Central memory CD8-positive, alpha-beta T cell (primary cell): ENCODE measurements around the gene ADCY6.
A peak's percentile ranks its signal among the peaks of the same experiment; 100 is the strongest.

Experiments used
- ATAC-seq: fragments of 150-1000 bp; cut with Tn5 transposase; replicated peaks from 2 replicates; pipeline ENCODE4 v1.10.0; 2022; ENCODE audit warnings: mild to moderate bottlenecking, moderate FRiP score, moderate number of reproducible peaks; ENCODE audit not compliant: poor library complexity, severe bottlenecking; ENCODE audit errors: extremely low read depth
- DNase-seq, 2 donors: peaks; one replicate each; pipeline ENCODE4 v3.0.0; 2021; ENCODE audit warnings: low spot score in 2 of 2
- H3K27ac Mint-ChIP-seq: one replicate; pipeline ENCODE4 v1.8.0; 2022; ENCODE audit warnings: low read depth, mild to moderate bottlenecking, moderate library complexity, mixed read lengths
- H3K27me3 Mint-ChIP-seq: one replicate; pipeline ENCODE4 v1.8.0; 2022; ENCODE audit warnings: mixed read lengths
- H3K36me3 Mint-ChIP-seq: one replicate; pipeline ENCODE4 v1.8.0; 2022; ENCODE audit warnings: mild to moderate bottlenecking, moderate library complexity, mixed read lengths; ENCODE audit not compliant: insufficient read depth
- H3K4me1 Mint-ChIP-seq: one replicate; pipeline ENCODE4 v1.8.0; 2022; ENCODE audit warnings: mixed read lengths
- H3K4me3 Mint-ChIP-seq: one replicate; pipeline ENCODE4 v1.8.0; 2022; ENCODE audit warnings: mild to moderate bottlenecking, moderate library complexity, mixed read lengths
- H3K9me3 Mint-ChIP-seq: one replicate; pipeline ENCODE4 v1.8.0; 2022; ENCODE audit warnings: mixed read lengths

Gene ADCY6

GRCh38 chr12:48811437-48812090 lies 22.7 kb upstream of the ADCY6 start:
- DNase-seq = no peak
- Mint-ChIP-seq H3K27ac (no peak overlapping the region), H3K36me3 (peaks cover 2% of the 10 kb centered on the region), H3K4me3 (no peak overlapping the region), H3K4me1 (peaks cover 35% of the 10 kb centered on the region), H3K27me3 (no peaks in the 10 kb centered on the region), H3K9me3 (no peaks in the 10 kb centered on the region)
- ATAC-seq = no peak

GRCh38 chr12:48810903-48811431 lies 22.1 kb upstream of the ADCY6 start:
- no peak overlapping the region for H3K27ac Mint-ChIP-seq
- peaks cover 29% of the 10 kb centered on the region for H3K4me1 Mint-ChIP-seq
- H3K9me3 Mint-ChIP-seq = no peaks in the 10 kb centered on the region
- ATAC-seq = no peak
- no peak overlapping the region for H3K4me3 Mint-ChIP-seq
- no peak for DNase-seq
- no peaks in the 10 kb centered on the region for H3K27me3 Mint-ChIP-seq
- peaks cover 2% of the 10 kb centered on the region for H3K36me3 Mint-ChIP-seq

GRCh38 chr12:48807981-48808380 lies 19.1 kb upstream of the ADCY6 start:
- peaks cover 5% of the 10 kb centered on the region for H3K4me1 Mint-ChIP-seq
- H3K27me3 Mint-ChIP-seq = no peaks in the 10 kb centered on the region
- ATAC-seq (no peak), DNase-seq (no peak)
- no peak overlapping the region for H3K4me3 Mint-ChIP-seq
- H3K36me3 Mint-ChIP-seq = no peaks in the 10 kb centered on the region
- no peak overlapping the region for H3K27ac Mint-ChIP-seq
- H3K9me3 Mint-ChIP-seq = no peaks in the 10 kb centered on the region

- Mint-ChIP-seq H3K9me3 (no peaks in the 10 kb centered on the region), H3K4me3 (no peak overlapping the region), H3K27me3 (peaks cover 16% of the 10 kb centered on the region), H3K27ac (no peak overlapping the region), H3K4me1 (no peaks in the 10 kb centered on the region), H3K36me3 (no peaks in the 10 kb centered on the region)
- ATAC-seq (no peak), DNase-seq (no peak)
These were observed 14.8 kb upstream of the ADCY6 start for GRCh38 chr12:48803675-48804074.

- DNase-seq (no peak), ATAC-seq (no peak)
- H3K36me3 Mint-ChIP-seq = no peaks in the 10 kb centered on the region
- H3K27me3 Mint-ChIP-seq = peaks cover 16% of the 10 kb centered on the region
- H3K4me3 Mint-ChIP-seq = no peak overlapping the region
- H3K4me1 Mint-ChIP-seq = peaks cover 1% of the 10 kb centered on the region
- H3K27ac Mint-ChIP-seq = no peak overlapping the region
- H3K9me3 Mint-ChIP-seq = no peaks in the 10 kb centered on the region
These were observed 12.1 kb upstream of the ADCY6 start for GRCh38 chr12:48800971-48801370.

GRCh38 chr12:48800457-48800856 lies 11.6 kb upstream of the ADCY6 start:
- Mint-ChIP-seq H3K27me3 (peaks cover 18% of the 10 kb centered on the region), H3K4me3 (no peak overlapping the region), H3K36me3 (no peaks in the 10 kb centered on the region), H3K27ac (no peak overlapping the region), H3K9me3 (no peaks in the 10 kb centered on the region), H3K4me1 (peaks cover 4% of the 10 kb centered on the region)
- ATAC-seq (no peak), DNase-seq (no peak)

GRCh38 chr12:48796976-48797375 lies 8.1 kb upstream of the ADCY6 start:
- DNase-seq (no peak), ATAC-seq (no peak)
- Mint-ChIP-seq H3K4me3 (no peak overlapping the region), H3K27ac (no peak overlapping the region), H3K27me3 (peaks cover 28% of the 10 kb centered on the region), H3K36me3 (no peaks in the 10 kb centered on the region), H3K4me1 (peaks cover 10% of the 10 kb centered on the region), H3K9me3 (no peaks in the 10 kb centered on the region)

GRCh38 chr12:48795550-48796455 lies 6.9 kb upstream of the ADCY6 start:
- no peak overlapping the region for H3K4me3 Mint-ChIP-seq
- peaks cover 10% of the 10 kb centered on the region for H3K4me1 Mint-ChIP-seq
- no peaks in the 10 kb centered on the region for H3K9me3 Mint-ChIP-seq
- DNase-seq (peak; percentile 33 to 52), ATAC-seq (peak; percentile 32)
- H3K27ac Mint-ChIP-seq = no peak overlapping the region
- H3K27me3 Mint-ChIP-seq = peaks cover 25% of the 10 kb centered on the region
- H3K36me3 Mint-ChIP-seq = no peaks in the 10 kb centered on the region

GRCh38 chr12:48794870-48795269 lies 6.0 kb upstream of the ADCY6 start:
- Mint-ChIP-seq H3K4me3 (no peak overlapping the region), H3K27ac (no peak overlapping the region), H3K4me1 (peaks cover 15% of the 10 kb centered on the region), H3K9me3 (no peaks in the 10 kb centered on the region), H3K27me3 (peaks cover 25% of the 10 kb centered on the region), H3K36me3 (no peaks in the 10 kb centered on the region)
- DNase-seq (no peak), ATAC-seq (no peak)

GRCh38 chr12:48793696-48794095 lies 4.8 kb upstream of the ADCY6 start:
- no peak for ATAC-seq
- no peak overlapping the region for H3K4me3 Mint-ChIP-seq
- no peak overlapping the region for H3K27ac Mint-ChIP-seq
- peaks cover 36% of the 10 kb centered on the region for H3K27me3 Mint-ChIP-seq
- no peaks in the 10 kb centered on the region for H3K36me3 Mint-ChIP-seq
- peaks cover 21% of the 10 kb centered on the region for H3K4me1 Mint-ChIP-seq
- no peak for DNase-seq
- H3K9me3 Mint-ChIP-seq = no peaks in the 10 kb centered on the region

- Mint-ChIP-seq H3K9me3 (no peaks in the 10 kb centered on the region), H3K27ac (no peak overlapping the region), H3K36me3 (no peaks in the 10 kb centered on the region), H3K27me3 (peaks cover 67% of the 10 kb centered on the region), H3K4me1 (peaks cover 23% of the 10 kb centered on the region), H3K4me3 (peak overlapping the region; percentile 51)
- DNase-seq (no peak), ATAC-seq (no peak)
These were observed 1.0 kb upstream of the ADCY6 start for GRCh38 chr12:48789858-48790326.

GRCh38 chr12:48788524-48788853 lies 400 bp downstream of the ADCY6 start:
- H3K27me3 Mint-ChIP-seq = peaks cover 68% of the 10 kb centered on the region
- peaks cover 21% of the 10 kb centered on the region for H3K4me1 Mint-ChIP-seq
- DNase-seq (no peak), ATAC-seq (no peak)
- no peaks in the 10 kb centered on the region for H3K36me3 Mint-ChIP-seq
- peak overlapping the region; percentile 51 for H3K4me3 Mint-ChIP-seq
- no peak overlapping the region for H3K27ac Mint-ChIP-seq
- no peaks in the 10 kb centered on the region for H3K9me3 Mint-ChIP-seq
